Mesenchymal stem cell (in vitro differentiated cells and primary cell): ENCODE data around the gene CBLB.

Experiments used
- DNase-seq: peaks from one replicate; pipeline ENCODE4 v3.0.0-alpha.2; 2013
- H2AFZ ChIP-seq: one replicate; pipeline ENCODE4 v1.6.1; 2013; ENCODE audit warnings: low read depth, mild to moderate bottlenecking, control low read depth, inconsistent platforms, low read length, moderate library complexity
- H2AK5ac ChIP-seq: 2 replicates; pipeline ENCODE4 v1.6.1; 2013; ENCODE audit warnings: low read length, moderate library complexity, mild to moderate bottlenecking, inconsistent platforms; ENCODE audit not compliant: severe bottlenecking
- H2BK120ac ChIP-seq: one replicate; pipeline ENCODE4 v1.6.1; 2013; ENCODE audit warnings: low read depth, mild to moderate bottlenecking, inconsistent platforms, low read length, moderate library complexity
- H2BK12ac ChIP-seq, 2 experiments: one replicate each; pipeline ENCODE4 v1.6.1; 2013; ENCODE audit warnings: inconsistent platforms in 2 of 2, low read length in 2 of 2, mild to moderate bottlenecking in 2 of 2, moderate library complexity in 2 of 2, control low read depth in 1 of 2
- H2BK15ac ChIP-seq: one replicate; pipeline ENCODE4 v1.6.1; 2013; ENCODE audit warnings: mild to moderate bottlenecking, low read depth, inconsistent platforms; ENCODE audit not compliant: poor library complexity, severe bottlenecking
- H2BK5ac ChIP-seq: 2 replicates; pipeline ENCODE4 v1.6.1; 2013; ENCODE audit warnings: low read depth, mild to moderate bottlenecking, low read length, control low read depth, inconsistent platforms; ENCODE audit not compliant: poor library complexity, severe bottlenecking
- H3K14ac ChIP-seq, 2 experiments: one replicate each; pipeline ENCODE4 v1.6.1; 2013; ENCODE audit warnings: inconsistent platforms in 2 of 2, low read length in 2 of 2, control low read depth in 1 of 2, mild to moderate bottlenecking in 1 of 2, moderate library complexity in 1 of 2
- H3K18ac ChIP-seq, 2 experiments: one replicate each; pipeline ENCODE4 v1.6.1; 2013; ENCODE audit warnings: inconsistent platforms in 2 of 2, low read length in 2 of 2, control low read depth in 1 of 2, low read depth in 1 of 2, mild to moderate bottlenecking in 1 of 2
- H3K23ac ChIP-seq, 2 experiments: one replicate each; pipeline ENCODE4 v1.6.1; 2013; ENCODE audit warnings: inconsistent platforms in 2 of 2, low read length in 2 of 2, mild to moderate bottlenecking in 2 of 2, moderate library complexity in 2 of 2, control low read depth in 1 of 2
- H3K27ac ChIP-seq: 2 replicates; pipeline ENCODE4 v1.5.1; 2013; ENCODE audit warnings: mild to moderate bottlenecking, moderate library complexity, low read length, control low read depth, inconsistent platforms; ENCODE audit not compliant: poor library complexity, severe bottlenecking
- H3K27me3 ChIP-seq, 2 experiments: 2 replicates each; pipeline versions ENCODE4 v1.6.1 to v1.7.0; 2013; ENCODE audit warnings: low read length in 2 of 2, mild to moderate bottlenecking in 2 of 2, moderate library complexity in 2 of 2, control low read depth in 1 of 2, inconsistent platforms in 1 of 2; ENCODE audit not compliant: control insufficient read depth in 1 of 2, insufficient read depth in 1 of 2
- H3K36me3 ChIP-seq, 2 experiments: 2 replicates each; pipeline versions ENCODE4 v1.6.1 to v1.7.0; 2013; ENCODE audit warnings: low read length in 2 of 2, control low read depth in 1 of 2, inconsistent platforms in 1 of 2, low read depth in 1 of 2, mild to moderate bottlenecking in 1 of 2; ENCODE audit not compliant: insufficient read depth in 2 of 2, control insufficient read depth in 1 of 2
- H3K4ac ChIP-seq, 2 experiments: one replicate each; pipeline ENCODE4 v1.6.1; 2013; ENCODE audit warnings: inconsistent platforms in 2 of 2, low read length in 2 of 2, mild to moderate bottlenecking in 2 of 2, moderate library complexity in 2 of 2, control low read depth in 1 of 2, low read depth in 1 of 2
- H3K4me1 ChIP-seq: 2 replicates; pipeline ENCODE4 v1.6.1; 2013; ENCODE audit warnings: low read depth, low read length, control low read depth; ENCODE audit not compliant: control insufficient read depth, insufficient read depth
- H3K4me2 ChIP-seq: 2 replicates; pipeline ENCODE4 v1.6.1; 2013; ENCODE audit warnings: low read length, mild to moderate bottlenecking, inconsistent platforms; ENCODE audit not compliant: poor library complexity, severe bottlenecking
- H3K4me3 ChIP-seq, 2 experiments: 2 replicates each; pipeline versions ENCODE4 v1.5.1 to v1.7.0; 2013; ENCODE audit warnings: low read length in 2 of 2, mild to moderate bottlenecking in 2 of 2, control low read depth in 1 of 2, low read depth in 1 of 2; ENCODE audit not compliant: insufficient read depth in 1 of 2
- H3K79me1 ChIP-seq: replicated peaks from 2 replicates; pipeline ENCODE4 v1.6.1; 2013; ENCODE audit warnings: mild to moderate bottlenecking, control low read depth, low read length, inconsistent platforms; ENCODE audit not compliant: poor library complexity, severe bottlenecking
- H3K9ac ChIP-seq: 2 replicates; pipeline ENCODE4 v1.7.0; 2013; ENCODE audit warnings: mild to moderate bottlenecking, low read length, moderate library complexity
- H3K9me3 ChIP-seq: 2 replicates; pipeline ENCODE4 v1.7.0; 2013; ENCODE audit warnings: mild to moderate bottlenecking, low read length; ENCODE audit not compliant: control insufficient read depth
- H4K8ac ChIP-seq: one replicate; pipeline ENCODE4 v1.6.1; 2013; ENCODE audit warnings: inconsistent platforms, mild to moderate bottlenecking, low read length, moderate library complexity
- H4K91ac ChIP-seq: one replicate; pipeline ENCODE4 v1.6.1; 2013; ENCODE audit warnings: mild to moderate bottlenecking, low read length, inconsistent platforms
- WGBS: methylation state at CpG from one replicate; pipeline ENCODE4 v1.1.7; 2013; ENCODE audit warnings: mixed read lengths; 5-methylcytosine and 5-hydroxymethylcytosine counted together

The CBLB gene

GRCh38 chr3:105772635-105773034 is 96.2 kb downstream of the CBLB start:
- no peaks in the 10 kb centered on the region for H3K9me3 ChIP-seq
- H3K79me1 ChIP-seq, result peaks cover 18% of the 10 kb centered on the region
- H3K18ac ChIP-seq, result no peak overlapping the region
- no peak overlapping the region for H3K14ac ChIP-seq
- no peak overlapping the region for H2BK5ac ChIP-seq
- H3K36me3 ChIP-seq, result peaks cover 0 to 53% of the 10 kb centered on the region in 2 experiments
- H3K4me3 ChIP-seq, result no peak overlapping the region
- no peak overlapping the region for H2AFZ ChIP-seq
- WGBS, result 80% methylated on average over 2 of the region's 2 CpGs
- H3K4ac ChIP-seq, result no peak overlapping the region
- H3K4me2 ChIP-seq, result no peak overlapping the region
- H4K91ac ChIP-seq, result no peak overlapping the region
- no peak overlapping the region for H3K27ac ChIP-seq
- peaks cover 1% of the 10 kb centered on the region for H3K4me1 ChIP-seq
- H2BK12ac ChIP-seq, result no peak overlapping the region
- H4K8ac ChIP-seq, result no peak overlapping the region
- no peak overlapping the region for H2BK15ac ChIP-seq
- no peak overlapping the region for H3K9ac ChIP-seq
- no peak overlapping the region for H2BK120ac ChIP-seq
- DNase-seq, result no peak
- H3K23ac ChIP-seq, result no peak overlapping the region
- no peaks in the 10 kb centered on the region for H3K27me3 ChIP-seq
- H2AK5ac ChIP-seq, result no peak overlapping the region

- Histone ChIP-seq H3K36me3 (peaks cover 0 to 55% of the 10 kb centered on the region in 2 experiments), H2BK5ac (no peak overlapping the region), H3K27me3 (no peaks in the 10 kb centered on the region), H3K4ac (no peak overlapping the region), H2BK12ac (no peak overlapping the region), H3K79me1 (peaks cover 14% of the 10 kb centered on the region), H2BK15ac (no peak overlapping the region), H2BK120ac (no peak overlapping the region), H3K14ac (no peak overlapping the region), H3K18ac (no peak overlapping the region), H3K4me3 (no peak overlapping the region), H3K4me1 (peaks cover 1% of the 10 kb centered on the region), H4K8ac (no peak overlapping the region), H3K9me3 (no peaks in the 10 kb centered on the region), H3K27ac (no peak overlapping the region), H3K9ac (no peak overlapping the region), H4K91ac (no peak overlapping the region), H2AFZ (no peak overlapping the region), H3K23ac (no peak overlapping the region), H2AK5ac (no peak overlapping the region), H3K4me2 (no peak overlapping the region)
- 86% methylated on average over 1 of the region's 1 CpG for WGBS
- no peak for DNase-seq
These were observed 97.4 kb downstream of the CBLB start for GRCh38 chr3:105771392-105771791.

DNA sequence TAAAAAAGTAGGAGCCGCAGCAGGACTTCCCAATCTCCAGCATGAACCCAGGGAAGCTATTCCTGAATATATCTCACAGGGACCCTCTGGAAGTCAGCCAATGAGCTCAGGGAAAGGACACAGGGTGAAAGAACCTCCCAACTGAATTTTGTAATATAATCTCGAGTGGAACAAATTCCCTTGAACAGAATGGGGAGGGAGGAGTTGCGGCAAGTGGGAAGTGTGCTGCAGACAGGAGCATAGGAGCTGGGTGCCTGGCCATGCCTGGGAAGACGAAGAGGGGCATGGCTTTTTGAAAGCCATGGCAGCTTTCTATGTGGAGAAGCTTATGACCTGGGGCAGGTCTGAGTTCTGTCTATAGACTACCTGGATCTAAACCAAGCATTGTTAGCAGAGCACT is 98.4 kb downstream of the CBLB start:
- Histone ChIP-seq H2BK12ac (no peak overlapping the region), H2AK5ac (no peak overlapping the region), H2BK15ac (no peak overlapping the region), H3K79me1 (peaks cover 14% of the 10 kb centered on the region), H3K9me3 (no peaks in the 10 kb centered on the region), H3K4me1 (peaks cover 1% of the 10 kb centered on the region), H4K8ac (no peak overlapping the region), H3K23ac (no peak overlapping the region), H4K91ac (no peak overlapping the region), H3K4me2 (no peak overlapping the region), H3K9ac (no peak overlapping the region), H3K4me3 (no peak overlapping the region), H2BK120ac (no peak overlapping the region), H3K27ac (no peak overlapping the region), H3K4ac (no peak overlapping the region), H3K14ac (no peak overlapping the region), H3K18ac (no peak overlapping the region), H2AFZ (no peak overlapping the region), H3K27me3 (no peaks in the 10 kb centered on the region), H2BK5ac (no peak overlapping the region), H3K36me3 (peaks cover 0 to 55% of the 10 kb centered on the region in 2 experiments)
- whole genome bisulfite sequencing, result 92% methylated on average over 3 of the region's 4 CpGs
- no peak for DNase-seq

GRCh38 chr3:105767776-105768175 is 101.0 kb downstream of the CBLB start:
- no peak overlapping the region for H3K4me2 ChIP-seq
- H3K14ac ChIP-seq, result no peak overlapping the region
- H2BK15ac ChIP-seq, result no peak overlapping the region
- no peak overlapping the region for H3K18ac ChIP-seq
- no peak overlapping the region for H3K9ac ChIP-seq
- no peak overlapping the region for H3K27ac ChIP-seq
- H2BK120ac ChIP-seq, result no peak overlapping the region
- H2AK5ac ChIP-seq, result no peak overlapping the region
- H3K36me3 ChIP-seq, result peaks cover 2 to 58% of the 10 kb centered on the region in 2 experiments
- H3K4me1 ChIP-seq, result peaks cover 1% of the 10 kb centered on the region
- no peak overlapping the region for H2BK5ac ChIP-seq
- no peak overlapping the region for H4K8ac ChIP-seq
- no peaks in the 10 kb centered on the region for H3K27me3 ChIP-seq
- H3K4ac ChIP-seq, result no peak overlapping the region
- peaks cover 2% of the 10 kb centered on the region for H3K9me3 ChIP-seq
- no peak overlapping the region for H3K4me3 ChIP-seq
- H3K23ac ChIP-seq, result no peak overlapping the region
- H2BK12ac ChIP-seq, result no peak overlapping the region
- H2AFZ ChIP-seq, result no peak overlapping the region
- DNase-seq, result no peak
- no peak overlapping the region for H4K91ac ChIP-seq
- peaks cover 17% of the 10 kb centered on the region for H3K79me1 ChIP-seq
